ENCODE measurements around the gene MEN1. TPM values are rescaled to one million over a fixed set of nuclear protein-coding genes. Genes with fewer than 3 reads are reported as not detected.

MEN1 gene
- total and polyA plus RNA-seq, 7 donors, result 7.2 to 21.2 (median 10.8) TPM

- no peaks in the 10 kb centered on the region for H3K4me1 ChIP-seq
- DNase-seq (peak in 1 of 2 donors; percentile 50), ATAC-seq (peak in 3 of 4 donors; percentile 16 to 56 (median 52))
- no peaks in the 10 kb centered on the region for H3K36me3 ChIP-seq (ENCODE audit: insufficient read depth in 1 of 2, low read depth in 1 of 2)
- intact Hi-C loops (cut with DNase I), result no loop called here
- TF ChIP-seq, protein P1, sequence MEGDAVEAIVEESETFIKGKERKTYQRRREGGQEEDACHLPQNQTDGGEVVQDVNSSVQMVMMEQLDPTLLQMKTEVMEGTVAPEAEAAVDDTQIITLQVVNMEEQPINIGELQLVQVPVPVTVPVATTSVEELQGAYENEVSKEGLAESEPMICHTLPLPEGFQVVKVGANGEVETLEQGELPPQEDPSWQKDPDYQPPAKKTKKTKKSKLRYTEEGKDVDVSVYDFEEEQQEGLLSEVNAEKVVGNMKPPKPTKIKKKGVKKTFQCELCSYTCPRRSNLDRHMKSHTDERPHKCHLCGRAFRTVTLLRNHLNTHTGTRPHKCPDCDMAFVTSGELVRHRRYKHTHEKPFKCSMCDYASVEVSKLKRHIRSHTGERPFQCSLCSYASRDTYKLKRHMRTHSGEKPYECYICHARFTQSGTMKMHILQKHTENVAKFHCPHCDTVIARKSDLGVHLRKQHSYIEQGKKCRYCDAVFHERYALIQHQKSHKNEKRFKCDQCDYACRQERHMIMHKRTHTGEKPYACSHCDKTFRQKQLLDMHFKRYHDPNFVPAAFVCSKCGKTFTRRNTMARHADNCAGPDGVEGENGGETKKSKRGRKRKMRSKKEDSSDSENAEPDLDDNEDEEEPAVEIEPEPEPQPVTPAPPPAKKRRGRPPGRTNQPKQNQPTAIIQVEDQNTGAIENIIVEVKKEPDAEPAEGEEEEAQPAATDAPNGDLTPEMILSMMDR (IDR thresholded peaks at IDR 0.05), result no peak
- H3K27ac ChIP-seq, result no peak overlapping the region
- no peak overlapping the region for H3K4me3 ChIP-seq
- H3K27me3 ChIP-seq (ENCODE audit: insufficient read depth in 3 of 3, low read length in 2 of 3), result no peaks in the 10 kb centered on the region
- H3K9me3 ChIP-seq, result no peaks in the 10 kb centered on the region
- 84 to 85% (median 85%) methylated on average over 27 to 29 of the region's 29 CpGs for WGBS, 3 donors
Observed at GRCh38 chr11:64834723-64835615, 24.6 kb upstream of the MEN1 start.

DNA sequence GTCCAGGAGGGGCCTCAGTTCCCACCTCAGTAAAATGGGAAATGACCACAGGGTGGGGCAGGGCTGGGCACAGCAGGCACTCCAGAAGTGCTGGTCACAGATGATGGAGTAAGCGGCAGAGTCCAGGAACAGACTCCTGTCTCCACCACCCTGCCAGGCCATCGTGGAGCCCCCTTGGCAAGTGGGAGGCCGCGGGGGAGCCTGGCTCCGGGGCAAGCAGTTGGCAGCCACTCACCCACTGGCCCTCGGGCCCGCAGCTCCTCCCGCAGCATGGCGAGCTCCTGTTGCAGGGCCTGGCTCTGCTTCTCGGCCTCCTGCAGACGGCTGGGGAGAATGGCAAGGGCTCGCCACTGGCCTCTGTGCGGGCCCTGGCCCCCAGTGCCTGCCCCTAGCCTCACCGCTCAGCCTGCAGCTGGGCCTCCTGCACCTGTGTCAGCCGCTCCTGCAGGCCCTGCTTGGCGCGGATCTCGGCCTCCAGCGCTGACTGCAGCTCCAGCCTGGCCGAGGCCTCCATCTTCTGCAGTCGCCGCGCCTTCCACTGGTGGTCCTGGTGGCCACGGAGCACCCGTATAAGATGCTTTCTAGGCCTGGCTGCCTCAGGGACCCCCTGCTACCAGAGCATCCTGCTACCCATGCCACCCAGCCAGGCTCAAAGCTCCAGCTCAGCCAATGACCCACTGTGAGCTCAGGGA lies 23.8 kb upstream of the MEN1 start:
- TF ChIP-seq, protein P1 (IDR thresholded peaks at IDR 0.05), result no peak

GRCh38 chr11:64833509-64833908 lies 23.2 kb upstream of the MEN1 start:
- 86 to 94% (median 89%) methylated on average over 8 to 10 of the region's 10 CpGs for WGBS, 3 donors
- no peak for ATAC-seq

More for the DNA sequence above, 23.8 kb upstream of the MEN1 start:
- H3K4me3 ChIP-seq, result no peak overlapping the region
- no peaks in the 10 kb centered on the region for H3K4me1 ChIP-seq
- 83 to 92% (median 88%) methylated on average over 22 to 25 of the region's 25 CpGs for WGBS, 3 donors
- no peak for ATAC-seq
- no peaks in the 10 kb centered on the region for H3K9me3 ChIP-seq
- no peaks in the 10 kb centered on the region for H3K36me3 ChIP-seq (ENCODE audit: insufficient read depth in 1 of 2, low read depth in 1 of 2)
- H3K27me3 ChIP-seq (ENCODE audit: insufficient read depth in 3 of 3, low read length in 2 of 3), result no peaks in the 10 kb centered on the region
- intact Hi-C loops (cut with DNase I), result no loop called here
- H3K27ac ChIP-seq, result no peak overlapping the region
- DNase-seq, result no peak

DNA sequence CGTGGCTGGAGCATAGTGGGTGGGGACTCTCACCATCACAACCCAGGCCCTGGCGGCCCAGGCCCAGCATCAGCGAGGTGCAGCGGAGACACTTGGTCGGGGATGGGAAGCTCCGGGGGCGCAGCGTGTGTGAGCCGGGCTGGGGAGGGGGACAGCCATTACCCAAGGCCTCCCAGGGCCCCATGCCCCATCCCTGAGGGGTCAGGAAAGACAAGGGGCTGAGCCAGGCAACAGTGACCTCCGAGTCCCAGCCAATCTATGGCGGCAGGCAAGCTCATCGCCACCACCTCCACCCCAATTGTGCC lies 22.8 kb upstream of the MEN1 start:
- no peak overlapping the region for H3K27ac ChIP-seq
- intact Hi-C loops (cut with DNase I), result no loop called here
- DNase-seq, result no peak

More at GRCh38 chr11:64833509-64833908, 23.2 kb upstream of the MEN1 start:
- intact Hi-C loops (cut with DNase I), result no loop called here
- Histone ChIP-seq H3K9me3 (no peaks in the 10 kb centered on the region), H3K36me3 (ENCODE audit: insufficient read depth in 1 of 2, low read depth in 1 of 2) (no peaks in the 10 kb centered on the region), H3K4me3 (no peak overlapping the region), H3K27me3 (ENCODE audit: insufficient read depth in 3 of 3, low read length in 2 of 3) (no peaks in the 10 kb centered on the region), H3K4me1 (no peaks in the 10 kb centered on the region), H3K27ac (no peak overlapping the region)
- DNase-seq, result no peak
- TF ChIP-seq, protein P1 (IDR thresholded peaks at IDR 0.05), result no peak

More for the DNA sequence above, 22.8 kb upstream of the MEN1 start:
- TF ChIP-seq, protein P1 (IDR thresholded peaks at IDR 0.05), result no peak
- H3K27me3 ChIP-seq (ENCODE audit: insufficient read depth in 3 of 3, low read length in 2 of 3), result no peaks in the 10 kb centered on the region
- WGBS, 3 donors, result 88 to 96% (median 90%) methylated on average over 12 of the region's 12 CpGs
- H3K4me1 ChIP-seq, result no peaks in the 10 kb centered on the region
- no peak for ATAC-seq
- no peaks in the 10 kb centered on the region for H3K36me3 ChIP-seq (ENCODE audit: insufficient read depth in 1 of 2, low read depth in 1 of 2)
- H3K4me3 ChIP-seq, result no peak overlapping the region
- H3K9me3 ChIP-seq, result no peaks in the 10 kb centered on the region
